RWPE1 (cell line): ENCODE measurements around the gene SERINC5.
"Not testable (repeated sequence)": the region's sequence is repeated elsewhere in the genome, so short reads cannot be mapped to it uniquely, and the experiment has no call there.

ENCODE experiments used
- CTCF ChIA-PET: fragments of 350-600 bp; sonication (Branson Sonifier 250); formaldehyde crosslinking; extraction: SDS; loops from one replicate; lab custom pipeline; 2021; lab: Yijun Ruan, JAX
- POLR2A ChIA-PET: fragments of 400-600 bp; formaldehyde crosslinking; extraction: SDS; loops from one replicate; lab custom pipeline; 2020; ENCODE audit warnings: antibody characterized with exemption; ENCODE audit not compliant: low non-redundant PET; lab: Yijun Ruan, JAX
- DNase-seq: peaks from one replicate; pipeline ENCODE4 v3.0.0; 2012; ENCODE audit warnings: low spot score
- H3K27ac ChIP-seq: fragments of 450-650 bp; 2 replicates; pipeline ENCODE4 v1.5.1; 2017
- CTCF ChIP-seq: fragments of 450-650 bp; conservative IDR thresholded peaks from 2 replicates; pipeline ENCODE4 v1.5.1; 2017; ENCODE audit warnings: low read depth, mild to moderate bottlenecking

The SERINC5 gene

GRCh38 chr5:80138486-80138885 lies 117.4 kb downstream of the SERINC5 start:
- POLR2A ChIA-PET, result no interaction called here
- no peak overlapping the region for H3K27ac ChIP-seq
- no peak for TF ChIP-seq CTCF
- DNase-seq, result no peak
- CTCF ChIA-PET, result no interaction called here

GRCh38 chr5:80136798-80137197 lies 119.0 kb downstream of the SERINC5 start:
- CTCF ChIA-PET, result interaction anchor here (0.6 kb wide), 1 partner anchor 65 kb away, joined by 4 read pairs; no protein-coding TSS in a partner anchor
- POLR2A ChIA-PET, DNase-seq, H3K27ac ChIP-seq: not testable (repeated sequence)

GRCh38 chr5:80134876-80135275 lies 121.0 kb downstream of the SERINC5 start:
- TF ChIP-seq CTCF, result no peak
- no peak for DNase-seq
- CTCF ChIA-PET, result interaction anchor here (0.6 to 1.6 kb wide), 2 partner anchors 16 to 42 kb away, joined by 3 read pairs; no protein-coding TSS in a partner anchor
- POLR2A ChIA-PET, result interaction anchor here (0.8 kb wide), 1 partner anchor 248 kb away, joined by 5 read pairs; no protein-coding TSS in a partner anchor
- H3K27ac ChIP-seq, result no peak overlapping the region

- DNase-seq, result no peak
- POLR2A ChIA-PET, result no interaction called here
- CTCF ChIA-PET, result interaction anchor here (0.7 kb wide), 1 partner anchor 102 kb away, joined by 3 read pairs; no protein-coding TSS in a partner anchor
- no peak overlapping the region for H3K27ac ChIP-seq
- no peak for TF ChIP-seq CTCF
These were observed 126.7 kb downstream of the SERINC5 start for GRCh38 chr5:80129146-80129545.

GRCh38 chr5:80128141-80128540 lies 127.7 kb downstream of the SERINC5 start:
- no peak for TF ChIP-seq CTCF
- POLR2A ChIA-PET, result no interaction called here
- DNase-seq, result no peak
- CTCF ChIA-PET, result interaction anchor here (0.5 to 0.9 kb wide), 2 partner anchors 27 to 193 kb away, joined by 3 to 6 read pairs; no protein-coding TSS in a partner anchor
- H3K27ac ChIP-seq, result no peak overlapping the region

- CTCF ChIA-PET, result no interaction called here
- TF ChIP-seq CTCF, result no peak
- POLR2A ChIA-PET, result no interaction called here
- no peak for DNase-seq
- no peak overlapping the region for H3K27ac ChIP-seq
These were observed 128.7 kb downstream of the SERINC5 start for GRCh38 chr5:80127116-80127552.

- CTCF ChIA-PET, result interaction anchor here (0.6 to 1.0 kb wide), 4 partner anchors 13 to 1012 kb away, joined by 3 read pairs; partner anchors contain the start of gene SERINC5
- TF ChIP-seq CTCF, result no peak
- peak; percentile 29 for DNase-seq
- POLR2A ChIA-PET, result no interaction called here
- no peak overlapping the region for H3K27ac ChIP-seq
These were observed 129.8 kb downstream of the SERINC5 start for GRCh38 chr5:80125962-80126480.
